ENCODE results near the gene AKAP10.

AKAP10 gene

GRCh38 chr17:19938736-19939135, 38.9 kb downstream of the AKAP10 start:
- no peak overlapping the region for H3K4me3 ChIP-seq (ENCODE audit: insufficient read depth, low read length, poor library complexity, severe bottlenecking)
- H3K9ac ChIP-seq (ENCODE audit: low read length): no peak overlapping the region
- peaks cover 42% of the 10 kb centered on the region; the same call in 1 of the 2 replicates for H3K36me3 ChIP-seq (ENCODE audit: low read length)
- H3K79me2 ChIP-seq (ENCODE audit: insufficient read depth, low read length): peaks cover 15% of the 10 kb centered on the region; the same call in 1 of the 2 replicates
- H2AFZ ChIP-seq (ENCODE audit: low read depth, low read length, severe bottlenecking): no peak overlapping the region
- TF ChIP-seq EZH2phosphoT487 (conservative IDR thresholded peaks at IDR 0.05; ENCODE audit: low read length): no peak
- no peak for TF ChIP-seq CTCF (IDR thresholded peaks at IDR 0.05; ENCODE audit: insufficient read depth, low read length, poor library complexity, severe bottlenecking)
- H4K20me1 ChIP-seq (ENCODE audit: low read depth, low read length): 0 out of 2 replicates have a peak, but pooled peaks cover 8% of the 10 kb centered on the region
- no peaks in the 10 kb centered on the region; the same call in 1 of the 2 replicates for H3F3A ChIP-seq (ENCODE audit: insufficient read depth)
- H3K4me2 ChIP-seq (ENCODE audit: low read depth, low read length, poor library complexity, severe bottlenecking): no peak overlapping the region
- no peaks in the 10 kb centered on the region for H3K9me3 ChIP-seq (ENCODE audit: insufficient read depth, low read length)
- H3K9me2 ChIP-seq (replicated peaks; ENCODE audit: insufficient read depth, low read length): no peaks in the 10 kb centered on the region
- no peaks in the 10 kb centered on the region for H3K27me3 ChIP-seq (ENCODE audit: low read length)
- H3K27ac ChIP-seq (ENCODE audit: low read depth, low read length): no peak overlapping the region

- Histone ChIP-seq H3F3A (ENCODE audit: insufficient read depth) (peaks cover 1% of the 10 kb centered on the region; the same call in 1 of the 2 replicates), H3K9me3 (ENCODE audit: insufficient read depth, low read length) (no peaks in the 10 kb centered on the region), H2AFZ (ENCODE audit: low read depth, low read length, severe bottlenecking) (no peak overlapping the region), H3K27ac (ENCODE audit: low read depth, low read length) (no peak overlapping the region), H4K20me1 (ENCODE audit: low read depth, low read length) (0 out of 2 replicates have a peak, but pooled peaks cover 8% of the 10 kb centered on the region), H3K9me2 (replicated peaks; ENCODE audit: insufficient read depth, low read length) (no peaks in the 10 kb centered on the region), H3K4me3 (ENCODE audit: insufficient read depth, low read length, poor library complexity, severe bottlenecking) (no peak overlapping the region), H3K79me2 (ENCODE audit: insufficient read depth, low read length) (peaks cover 8% of the 10 kb centered on the region; the same call in 1 of the 2 replicates), H3K27me3 (ENCODE audit: low read length) (no peaks in the 10 kb centered on the region), H3K9ac (ENCODE audit: low read length) (no peak overlapping the region), H3K36me3 (ENCODE audit: low read length) (peaks cover 50% of the 10 kb centered on the region; the same call in 1 of the 2 replicates), H3K4me2 (ENCODE audit: low read depth, low read length, poor library complexity, severe bottlenecking) (no peak overlapping the region)
- TF ChIP-seq CTCF (IDR thresholded peaks at IDR 0.05; ENCODE audit: insufficient read depth, low read length, poor library complexity, severe bottlenecking) (no peak), EZH2phosphoT487 (conservative IDR thresholded peaks at IDR 0.05; ENCODE audit: low read length) (no peak)
These were observed 40.1 kb downstream of the AKAP10 start for GRCh38 chr17:19937522-19937921.

- no peak overlapping the region for H3K27ac ChIP-seq (ENCODE audit: low read depth, low read length)
- H4K20me1 ChIP-seq (ENCODE audit: low read depth, low read length): no peaks in the 10 kb centered on the region
- no peaks in the 10 kb centered on the region for H3K9me3 ChIP-seq (ENCODE audit: insufficient read depth, low read length)
- H3K9me2 ChIP-seq (replicated peaks; ENCODE audit: insufficient read depth, low read length): no peaks in the 10 kb centered on the region
- H3K27me3 ChIP-seq (ENCODE audit: low read length): no peaks in the 10 kb centered on the region
- H3K4me2 ChIP-seq (ENCODE audit: low read depth, low read length, poor library complexity, severe bottlenecking): no peak overlapping the region
- no peak overlapping the region for H3K4me3 ChIP-seq (ENCODE audit: insufficient read depth, low read length, poor library complexity, severe bottlenecking)
- H3F3A ChIP-seq (ENCODE audit: insufficient read depth): peaks cover 3% of the 10 kb centered on the region; the same call in 1 of the 2 replicates
- no peaks in the 10 kb centered on the region for H3K79me2 ChIP-seq (ENCODE audit: insufficient read depth, low read length)
- H3K36me3 ChIP-seq (ENCODE audit: low read length): peaks cover 43% of the 10 kb centered on the region; the same call in 1 of the 2 replicates
- no peak overlapping the region for H3K9ac ChIP-seq (ENCODE audit: low read length)
- H2AFZ ChIP-seq (ENCODE audit: low read depth, low read length, severe bottlenecking): no peak overlapping the region
- TF ChIP-seq CTCF (IDR thresholded peaks at IDR 0.05; ENCODE audit: insufficient read depth, low read length, poor library complexity, severe bottlenecking): no peak
- no peak for TF ChIP-seq EZH2phosphoT487 (conservative IDR thresholded peaks at IDR 0.05; ENCODE audit: low read length)
These were observed 42.5 kb downstream of the AKAP10 start for GRCh38 chr17:19935169-19935568.

Data from SU-DHL-6 (cell line).